GM23338 (cell line): ENCODE measurements around the gene VN1R5. TPM values are rescaled to one million over a fixed set of nuclear protein-coding genes. Genes with fewer than 3 reads are reported as not detected.

Source experiments
- ATAC-seq: fragments of 200-7000 bp; cut with Tn5 transposase; 3 replicates; pipeline ENCODE4 v1.9.1; 2020
- DNase-seq: peaks from one replicate; pipeline ENCODE4 v3.0.0-alpha.2; 2015; ENCODE audit warnings: low spot score
- H2AFZ ChIP-seq: fragments of 200-600 bp; sonication (generic); 2 replicates; pipeline ENCODE4 v1.8.0; 2016; ENCODE audit warnings: antibody characterized with exemption, mild to moderate bottlenecking, moderate library complexity
- H3F3A ChIP-seq: fragments of 200-600 bp; sonication (generic); replicated peaks from 2 replicates; pipeline ENCODE4 v1.8.0; 2017; ENCODE audit warnings: antibody characterized with exemption, mixed run types, low read depth
- H3K27ac ChIP-seq: fragments of 200-600 bp; sonication (generic); 2 replicates; pipeline ENCODE4 v1.6.1; 2016; ENCODE audit warnings: low read depth
- H3K27me3 ChIP-seq: fragments of 200-600 bp; sonication (generic); 2 replicates; pipeline ENCODE4 v1.8.0; 2016; ENCODE audit warnings: mild to moderate bottlenecking, mixed run types, moderate library complexity; ENCODE audit not compliant: insufficient read depth
- H3K36me3 ChIP-seq: fragments of 200-600 bp; sonication (generic); 2 replicates; pipeline ENCODE4 v1.8.0; 2016; ENCODE audit warnings: mild to moderate bottlenecking; ENCODE audit not compliant: insufficient read depth
- H3K4me1 ChIP-seq: fragments of 200-600 bp; sonication (generic); 2 replicates; pipeline ENCODE4 v1.8.0; 2016; ENCODE audit warnings: mild to moderate bottlenecking, moderate library complexity; ENCODE audit not compliant: insufficient read depth
- H3K4me2 ChIP-seq: fragments of 200-600 bp; sonication (generic); 2 replicates; pipeline ENCODE4 v1.7.1; 2017; ENCODE audit warnings: mixed run types
- H3K4me3 ChIP-seq: fragments of 200-600 bp; sonication (generic); 2 replicates; pipeline ENCODE4 v1.6.1; 2016; ENCODE audit warnings: mixed run types
- H3K79me2 ChIP-seq: fragments of 200-600 bp; sonication (generic); replicated peaks from 2 replicates; pipeline ENCODE4 v1.8.0; 2017; ENCODE audit warnings: mild to moderate bottlenecking; ENCODE audit not compliant: insufficient read depth
- H3K9me2 ChIP-seq: fragments of 200-600 bp; sonication (generic); 2 replicates; pipeline ENCODE4 v1.8.0; 2017; ENCODE audit not compliant: insufficient read depth
- H4K20me1 ChIP-seq: fragments of 200-600 bp; sonication (generic); replicated peaks from 2 replicates; pipeline ENCODE4 v1.8.0; 2017; ENCODE audit warnings: mild to moderate bottlenecking; ENCODE audit not compliant: insufficient read depth
- H3K27ac Mint-ChIP-seq: 2 replicates; pipeline ENCODE4 v1.8.0; 2020; ENCODE audit warnings: inconsistent platforms, mild to moderate bottlenecking, moderate library complexity, mixed read lengths
- H3K27me3 Mint-ChIP-seq: 3 replicates; pipeline ENCODE4 v1.8.0; 2022; ENCODE audit warnings: low read depth, mild to moderate bottlenecking, moderate library complexity, mixed read lengths, inconsistent platforms; ENCODE audit not compliant: insufficient read depth, poor library complexity
- H3K36me3 Mint-ChIP-seq: 3 replicates; pipeline ENCODE4 v1.8.0; 2021; ENCODE audit warnings: low read depth, mild to moderate bottlenecking, inconsistent platforms, moderate library complexity, mixed read lengths
- H3K4me1 Mint-ChIP-seq: 3 replicates; pipeline ENCODE4 v1.8.0; 2020; ENCODE audit warnings: mild to moderate bottlenecking, inconsistent platforms, mixed read lengths
- H3K4me3 Mint-ChIP-seq: 3 replicates; pipeline ENCODE4 v1.8.0; 2021; ENCODE audit warnings: moderate library complexity, mild to moderate bottlenecking, inconsistent platforms, mixed read lengths
- H3K9me3 Mint-ChIP-seq: 3 replicates; pipeline ENCODE4 v1.8.0; 2020; ENCODE audit warnings: moderate library complexity, mild to moderate bottlenecking, inconsistent platforms, mixed read lengths
- NANOG ChIP-seq: IDR thresholded peaks from 2 replicates; pipeline ENCODE4 v1.6.1; 2016; ENCODE audit warnings: antibody characterized with exemption, borderline replicate concordance
- POLR2AphosphoS5 ChIP-seq: IDR thresholded peaks from 2 replicates; pipeline ENCODE4 v1.6.1; 2016; ENCODE audit warnings: antibody characterized with exemption, low read depth
- polyA plus RNA-seq: library from polyadenylated mRNA; unstranded; fragments of >200 nt; fragmentation: Nextera tagmentation; extraction: Ambion mirVana; gene quantifications from 2 replicates; pipeline ENCODE4 v1.2.1, GENCODE V29; 2016
- total RNA-seq: library from RNA; depleted of rRNA; stranded (reverse); fragments of >200 nt; shearing (Covaris generic); gene quantifications from 2 replicates; pipeline ENCODE4 v1.2.3, GENCODE V29; 2014
- TF ChIP-seq, protein P1 (sequence below): IDR thresholded peaks from one replicate; pipeline ENCODE4 v1.6.1; 2018; ENCODE audit warnings: antibody characterized with exemption; ENCODE audit not compliant: unreplicated experiment
- TF ChIP-seq, protein P2 (sequence below), 2 experiments: fragments of 200-600 bp in 1 of 2; sonication (generic) in 1 of 2; conservative IDR thresholded peaks; 2 replicates each; pipeline versions ENCODE4 v1.5.1 to v1.6.1; 2016 to 2017; ENCODE audit warnings: antibody characterized with exemption in 2 of 2, low read depth in 2 of 2, mild to moderate bottlenecking in 2 of 2, moderate library complexity in 1 of 2

VN1R5 gene
- total and polyA plus RNA-seq, 2 experiments from 2014 or later: not detected

- ATAC-seq: no peak
- Mint-ChIP-seq H3K4me1 (peaks cover 51% of the 10 kb centered on the region), H3K27ac (no peak overlapping the region), H3K9me3 (no peaks in the 10 kb centered on the region), H3K4me3 (no peak overlapping the region; the same call in 2 of the 3 replicates), H3K27me3 (peaks cover 4% of the 10 kb centered on the region), H3K36me3 (peaks cover 86% of the 10 kb centered on the region)
- 0 out of 2 replicates have a peak, but pooled peaks have one; percentile 16 for TF ChIP-seq POLR2AphosphoS5
- TF ChIP-seq, protein P1, sequence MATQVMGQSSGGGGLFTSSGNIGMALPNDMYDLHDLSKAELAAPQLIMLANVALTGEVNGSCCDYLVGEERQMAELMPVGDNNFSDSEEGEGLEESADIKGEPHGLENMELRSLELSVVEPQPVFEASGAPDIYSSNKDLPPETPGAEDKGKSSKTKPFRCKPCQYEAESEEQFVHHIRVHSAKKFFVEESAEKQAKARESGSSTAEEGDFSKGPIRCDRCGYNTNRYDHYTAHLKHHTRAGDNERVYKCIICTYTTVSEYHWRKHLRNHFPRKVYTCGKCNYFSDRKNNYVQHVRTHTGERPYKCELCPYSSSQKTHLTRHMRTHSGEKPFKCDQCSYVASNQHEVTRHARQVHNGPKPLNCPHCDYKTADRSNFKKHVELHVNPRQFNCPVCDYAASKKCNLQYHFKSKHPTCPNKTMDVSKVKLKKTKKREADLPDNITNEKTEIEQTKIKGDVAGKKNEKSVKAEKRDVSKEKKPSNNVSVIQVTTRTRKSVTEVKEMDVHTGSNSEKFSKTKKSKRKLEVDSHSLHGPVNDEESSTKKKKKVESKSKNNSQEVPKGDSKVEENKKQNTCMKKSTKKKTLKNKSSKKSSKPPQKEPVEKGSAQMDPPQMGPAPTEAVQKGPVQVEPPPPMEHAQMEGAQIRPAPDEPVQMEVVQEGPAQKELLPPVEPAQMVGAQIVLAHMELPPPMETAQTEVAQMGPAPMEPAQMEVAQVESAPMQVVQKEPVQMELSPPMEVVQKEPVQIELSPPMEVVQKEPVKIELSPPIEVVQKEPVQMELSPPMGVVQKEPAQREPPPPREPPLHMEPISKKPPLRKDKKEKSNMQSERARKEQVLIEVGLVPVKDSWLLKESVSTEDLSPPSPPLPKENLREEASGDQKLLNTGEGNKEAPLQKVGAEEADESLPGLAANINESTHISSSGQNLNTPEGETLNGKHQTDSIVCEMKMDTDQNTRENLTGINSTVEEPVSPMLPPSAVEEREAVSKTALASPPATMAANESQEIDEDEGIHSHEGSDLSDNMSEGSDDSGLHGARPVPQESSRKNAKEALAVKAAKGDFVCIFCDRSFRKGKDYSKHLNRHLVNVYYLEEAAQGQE: no peak
- H3K4me3 ChIP-seq: no peak overlapping the region
- no peak overlapping the region for H2AFZ ChIP-seq
- H3K36me3 ChIP-seq: peaks cover 25% of the 10 kb centered on the region
- no peak overlapping the region for H3K4me2 ChIP-seq
- no peak for DNase-seq
- H3K4me1 ChIP-seq: peaks cover 44% of the 10 kb centered on the region
- no peaks in the 10 kb centered on the region for H3K79me2 ChIP-seq
- peaks cover 14% of the 10 kb centered on the region; the same call in 1 of the 2 replicates for H3K9me2 ChIP-seq
- peaks cover 7% of the 10 kb centered on the region for H3F3A ChIP-seq
- no peaks in the 10 kb centered on the region for H3K27me3 ChIP-seq
- peak overlapping the region; percentile 67; the same call in 1 of the 2 replicates for H3K27ac ChIP-seq
- H4K20me1 ChIP-seq: no peaks in the 10 kb centered on the region
These were observed 44.0 kb downstream of the VN1R5 start for GRCh38 chr1:247299723-247300381.

GRCh38 chr1:247300491-247301175 is 44.8 kb downstream of the VN1R5 start:
- H3K4me3 Mint-ChIP-seq: no peak overlapping the region
- H3K27me3 Mint-ChIP-seq: peaks cover 4% of the 10 kb centered on the region
- TF ChIP-seq, protein P2, sequence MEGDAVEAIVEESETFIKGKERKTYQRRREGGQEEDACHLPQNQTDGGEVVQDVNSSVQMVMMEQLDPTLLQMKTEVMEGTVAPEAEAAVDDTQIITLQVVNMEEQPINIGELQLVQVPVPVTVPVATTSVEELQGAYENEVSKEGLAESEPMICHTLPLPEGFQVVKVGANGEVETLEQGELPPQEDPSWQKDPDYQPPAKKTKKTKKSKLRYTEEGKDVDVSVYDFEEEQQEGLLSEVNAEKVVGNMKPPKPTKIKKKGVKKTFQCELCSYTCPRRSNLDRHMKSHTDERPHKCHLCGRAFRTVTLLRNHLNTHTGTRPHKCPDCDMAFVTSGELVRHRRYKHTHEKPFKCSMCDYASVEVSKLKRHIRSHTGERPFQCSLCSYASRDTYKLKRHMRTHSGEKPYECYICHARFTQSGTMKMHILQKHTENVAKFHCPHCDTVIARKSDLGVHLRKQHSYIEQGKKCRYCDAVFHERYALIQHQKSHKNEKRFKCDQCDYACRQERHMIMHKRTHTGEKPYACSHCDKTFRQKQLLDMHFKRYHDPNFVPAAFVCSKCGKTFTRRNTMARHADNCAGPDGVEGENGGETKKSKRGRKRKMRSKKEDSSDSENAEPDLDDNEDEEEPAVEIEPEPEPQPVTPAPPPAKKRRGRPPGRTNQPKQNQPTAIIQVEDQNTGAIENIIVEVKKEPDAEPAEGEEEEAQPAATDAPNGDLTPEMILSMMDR (conservative IDR thresholded peaks at IDR 0.05; ENCODE audit: low read depth in 2 of 2): no peak
- TF ChIP-seq NANOG: no peak
- no peaks in the 10 kb centered on the region for H3K9me3 Mint-ChIP-seq
- Histone ChIP-seq H3K4me3 (no peak overlapping the region), H4K20me1 (no peaks in the 10 kb centered on the region), H3K4me2 (no peak overlapping the region), H3K36me3 (peaks cover 26% of the 10 kb centered on the region), H3K27ac (no peak overlapping the region), H2AFZ (no peak overlapping the region), H3K79me2 (no peaks in the 10 kb centered on the region), H3K4me1 (peaks cover 39% of the 10 kb centered on the region), H3K27me3 (no peaks in the 10 kb centered on the region), H3F3A (peaks cover 7% of the 10 kb centered on the region), H3K9me2 (peaks cover 14% of the 10 kb centered on the region; the same call in 1 of the 2 replicates)
- peaks cover 93% of the 10 kb centered on the region for H3K36me3 Mint-ChIP-seq
- H3K4me1 Mint-ChIP-seq: peaks cover 43% of the 10 kb centered on the region
- no peak for DNase-seq
- no peak for ATAC-seq
- no peak overlapping the region for H3K27ac Mint-ChIP-seq
